ENCODE measurements around the gene SDK1. TPM values are rescaled to one million over a fixed set of nuclear protein-coding genes. Genes with fewer than 3 reads are reported as not detected.
"Not testable (repeated sequence)": the region's sequence is repeated elsewhere in the genome, so short reads cannot be mapped to it uniquely, and the experiment has no call there.

Gene SDK1
- total and polyA plus RNA-seq, 2 of the 8 experiments (the other 6 are each of a cell fraction or from before 2014, with no cell fraction given), result 3.3 to 7.2 TPM

GRCh38 chr7:3963768-3964167 lies 662.7 kb downstream of the SDK1 start:
- DNase-seq (ENCODE audit: low read depth in 1 of 2, low spot score in 2 of 2); H2BK12ac ChIP-seq (ENCODE audit: low read depth, low read length); POLR2A ChIA-PET (ENCODE audit: partially characterized antibody); H3K4me3 ChIP-seq (ENCODE audit: extremely low read depth in 1 of 4, insufficient read depth in 2 of 4, low read depth in 3 of 4, low read length in 4 of 4); H3K79me2 ChIP-seq (ENCODE audit: control insufficient read depth in 1 of 2, insufficient read depth in 2 of 2, low read length in 2 of 2); H4K20me1 ChIP-seq (replicated peaks in 1 of 2; ENCODE audit: control insufficient read depth in 1 of 2, insufficient read depth in 2 of 2, low read length in 2 of 2); H4K91ac ChIP-seq (replicated peaks; ENCODE audit: insufficient read length, low read length); H3K27me3 ChIP-seq (replicated peaks in 1 of 4; ENCODE audit: control insufficient read depth in 3 of 4, extremely low read depth in 1 of 4, insufficient read depth in 3 of 4, low read length in 3 of 4); H3K4me2 ChIP-seq (ENCODE audit: insufficient read depth in 1 of 2, low read depth in 2 of 2, low read length in 2 of 2); H3K14ac ChIP-seq (ENCODE audit: insufficient read length); H4K5ac ChIP-seq (ENCODE audit: insufficient read length, low read depth, low read length); H2BK15ac ChIP-seq (ENCODE audit: low read length); H4K8ac ChIP-seq (ENCODE audit: extremely low read depth, insufficient read depth, low read length); H2AFZ ChIP-seq (ENCODE audit: low read length); H2BK120ac ChIP-seq (replicated peaks; ENCODE audit: low read depth, low read length); H2BK5ac ChIP-seq (ENCODE audit: low read depth, low read length); H3K23ac ChIP-seq (ENCODE audit: insufficient read length); H2BK20ac ChIP-seq (ENCODE audit: low read length); H3K27ac ChIP-seq (ENCODE audit: low read depth, low read length); H3K36me3 ChIP-seq (ENCODE audit: control insufficient read depth in 2 of 4, insufficient read depth in 4 of 4, low read length in 3 of 4); CTCF ChIA-PET (ENCODE audit: partially characterized antibody); H3K79me1 ChIP-seq (ENCODE audit: low read depth, low read length); FAIRE-seq; H3K4me1 ChIP-seq (replicated peaks in 1 of 4; ENCODE audit: control insufficient read depth in 3 of 4, insufficient read depth in 4 of 4, low read length in 3 of 4); H3K9ac ChIP-seq (replicated peaks in 1 of 4; ENCODE audit: extremely low read depth in 1 of 4, low read depth in 3 of 4, low read length in 3 of 4); H2AK5ac ChIP-seq (ENCODE audit: low read depth, low read length); H3K18ac ChIP-seq (ENCODE audit: extremely low read depth, low read length); H3K23me2 ChIP-seq (ENCODE audit: low read depth, low read length); H3K9me3 ChIP-seq (ENCODE audit: insufficient read depth in 2 of 2, low read depth in 1 of 2, low read length in 1 of 2); H3K56ac ChIP-seq (replicated peaks; ENCODE audit: insufficient read length, low read depth, low read length); H3K4ac ChIP-seq (replicated peaks; ENCODE audit: insufficient read length, low read depth, low read length): not testable (repeated sequence)
- 87% methylated on average over 11 of the region's 11 CpGs; no CpG with 5 or more reads in 1 of the 2 experiments for WGBS, 2 experiments (ENCODE audit: extremely low coverage in 1 of 2, insufficient coverage in 1 of 2, insufficient read length in 1 of 2, insufficient replicate concordance in 2 of 2, low coverage in 1 of 2, low lambda C conversion rate in 2 of 2, missing lambda C conversion rate in 1 of 2)
